H1 (cell line): ENCODE measurements around the gene GABRA6. TPM values are rescaled to one million over a fixed set of nuclear protein-coding genes. Genes with fewer than 3 reads are reported as not detected.

Experiments used
- CBX8 ChIP-seq: fragments of 300-800, 300-1000 bp; sonication (generic); IDR thresholded peaks from 2 replicates; pipeline ENCODE4 v1.7.1; 2016; ENCODE audit warnings: low read depth, low read length, borderline replicate concordance
- CHD2 ChIP-seq: IDR thresholded peaks from 2 replicates; pipeline ENCODE4 v1.6.1; 2012; ENCODE audit warnings: low read length, improper control_type of control experiment
- RAD21 ChIP-seq, 2 experiments: IDR thresholded peaks in 1 of 2; conservative IDR thresholded peaks in 1 of 2; 2 replicates each; pipeline ENCODE4 v1.6.1; 2011; ENCODE audit warnings: low read depth in 2 of 2, low read length in 2 of 2, improper control_type of control experiment in 1 of 2, inconsistent platforms in 1 of 2, mild to moderate bottlenecking in 1 of 2, moderate library complexity in 1 of 2
- TAF1 ChIP-seq: IDR thresholded peaks from 2 replicates; pipeline ENCODE4 v1.6.1; 2011; ENCODE audit warnings: mild to moderate bottlenecking, low read depth, low read length
- polyA plus RNA-seq, 7 experiments: library from polyadenylated mRNA; depleted of rRNA in 3 of 7; stranded (reverse) in 5 of 7; unstranded in 2 of 7; fragments of >200 nt in 5 of 7; fragments of 200-250 nt in 2 of 7; gene quantifications; 1 replicate in 5 of 7; 2 replicates in 1 of 7; 4 replicates in 1 of 7; pipeline versions ENCODE4 v1.2.1 to v1.2.3, GENCODE V29; 2011 to 2013; ENCODE audit warnings: missing spikeins in 2 of 7, mixed read lengths in 2 of 7
- total RNA-seq: library from RNA; stranded (reverse); fragmentation: NEBNext Ultra II Directional; extraction: Animal tissue kit (Norgen Biotek cat#: 25700); gene quantifications from 2 replicates; pipeline ENCODE4 v1.2.1, GENCODE V29; 2021
- TF ChIP-seq, protein P1 (sequence below), 3 experiments: IDR thresholded peaks; 1 replicate in 2 of 3; 2 replicates in 1 of 3; pipeline versions ENCODE4 v1.5.1 to v1.6.1; 2011; ENCODE audit warnings: low read length in 3 of 3, mild to moderate bottlenecking in 3 of 3, inconsistent platforms in 2 of 3, low read depth in 1 of 3, moderate library complexity in 1 of 3; ENCODE audit not compliant: insufficient read depth in 1 of 3; ENCODE audit errors: control extremely low read depth in 1 of 3

GABRA6 gene
- total and polyA plus RNA-seq, 2 of the 8 experiments (the other 6 are each of a cell fraction or from before 2014, with no cell fraction given): not detected

DNA sequence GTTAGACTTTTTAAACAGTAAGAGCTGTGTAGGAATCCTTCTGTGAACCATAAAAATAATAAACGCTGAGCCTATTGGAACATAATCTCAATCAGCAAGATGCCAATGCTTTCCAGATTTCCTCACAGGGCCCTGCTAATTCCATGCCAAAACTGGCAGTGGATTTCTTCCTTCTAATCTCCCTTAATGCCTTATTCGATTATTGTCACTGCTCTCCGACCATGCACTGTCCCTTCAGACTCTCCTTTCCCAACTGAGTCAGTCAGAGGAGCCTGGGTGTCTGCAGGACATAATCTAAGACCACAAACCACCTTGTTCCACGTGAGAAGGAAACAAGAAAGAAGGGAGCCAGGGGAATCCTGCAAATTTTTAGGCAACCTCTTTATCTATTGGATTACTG is at the start of gene GABRA6 (continued):
- TF ChIP-seq RAD21 (IDR thresholded peaks at IDR 0.05 in 1 of 2, conservative IDR thresholded peaks at IDR 0.05 in 1 of 2; ENCODE audit: low read depth in 2 of 2, low read length in 2 of 2) (no peak), CBX8 (no peak), TAF1 (no peak), CHD2 (no peak)
- TF ChIP-seq, protein P1, sequence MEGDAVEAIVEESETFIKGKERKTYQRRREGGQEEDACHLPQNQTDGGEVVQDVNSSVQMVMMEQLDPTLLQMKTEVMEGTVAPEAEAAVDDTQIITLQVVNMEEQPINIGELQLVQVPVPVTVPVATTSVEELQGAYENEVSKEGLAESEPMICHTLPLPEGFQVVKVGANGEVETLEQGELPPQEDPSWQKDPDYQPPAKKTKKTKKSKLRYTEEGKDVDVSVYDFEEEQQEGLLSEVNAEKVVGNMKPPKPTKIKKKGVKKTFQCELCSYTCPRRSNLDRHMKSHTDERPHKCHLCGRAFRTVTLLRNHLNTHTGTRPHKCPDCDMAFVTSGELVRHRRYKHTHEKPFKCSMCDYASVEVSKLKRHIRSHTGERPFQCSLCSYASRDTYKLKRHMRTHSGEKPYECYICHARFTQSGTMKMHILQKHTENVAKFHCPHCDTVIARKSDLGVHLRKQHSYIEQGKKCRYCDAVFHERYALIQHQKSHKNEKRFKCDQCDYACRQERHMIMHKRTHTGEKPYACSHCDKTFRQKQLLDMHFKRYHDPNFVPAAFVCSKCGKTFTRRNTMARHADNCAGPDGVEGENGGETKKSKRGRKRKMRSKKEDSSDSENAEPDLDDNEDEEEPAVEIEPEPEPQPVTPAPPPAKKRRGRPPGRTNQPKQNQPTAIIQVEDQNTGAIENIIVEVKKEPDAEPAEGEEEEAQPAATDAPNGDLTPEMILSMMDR (IDR thresholded peaks at IDR 0.05; ENCODE audit: control extremely low read depth in 1 of 3, insufficient read depth in 1 of 3, low read depth in 1 of 3, low read length in 3 of 3): no peak
- TF ChIP-seq, all 59 proteins: peak for 0
